ENCODE results near the gene GALNTL6.

DNA sequence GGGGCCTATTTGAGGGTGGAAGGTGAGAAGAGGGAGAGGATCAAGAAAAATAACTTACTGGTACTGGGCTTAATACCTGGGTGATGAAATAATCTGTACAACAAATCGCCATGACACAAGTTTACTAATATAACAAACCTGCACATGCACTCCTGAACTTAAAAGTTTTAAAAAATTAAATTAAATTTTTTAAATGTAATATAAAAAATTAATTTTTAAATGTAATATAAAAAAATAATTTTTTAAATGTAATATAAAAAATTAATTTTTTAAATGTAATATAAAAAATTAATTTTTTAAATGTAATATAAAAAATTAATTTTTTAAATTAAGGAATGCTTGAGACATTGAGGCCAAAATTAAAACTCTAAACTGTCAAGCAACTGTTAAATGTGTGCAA is 1231.1 kb downstream of the GALNTL6 start:
- TF ChIP-seq RAD21 (conservative IDR thresholded peaks at IDR 0.05) (no peak), POLR2AphosphoS5 (IDR thresholded peaks at IDR 0.05) (no peak), TAF1 (IDR thresholded peaks at IDR 0.05; ENCODE audit: low read depth) (no peak), EP300 (conservative IDR thresholded peaks at IDR 0.05; ENCODE audit: poor library complexity, severe bottlenecking) (no peak), SMC3 (conservative IDR thresholded peaks at IDR 0.05; ENCODE audit: poor library complexity) (no peak)
- TF ChIP-seq, protein P1, sequence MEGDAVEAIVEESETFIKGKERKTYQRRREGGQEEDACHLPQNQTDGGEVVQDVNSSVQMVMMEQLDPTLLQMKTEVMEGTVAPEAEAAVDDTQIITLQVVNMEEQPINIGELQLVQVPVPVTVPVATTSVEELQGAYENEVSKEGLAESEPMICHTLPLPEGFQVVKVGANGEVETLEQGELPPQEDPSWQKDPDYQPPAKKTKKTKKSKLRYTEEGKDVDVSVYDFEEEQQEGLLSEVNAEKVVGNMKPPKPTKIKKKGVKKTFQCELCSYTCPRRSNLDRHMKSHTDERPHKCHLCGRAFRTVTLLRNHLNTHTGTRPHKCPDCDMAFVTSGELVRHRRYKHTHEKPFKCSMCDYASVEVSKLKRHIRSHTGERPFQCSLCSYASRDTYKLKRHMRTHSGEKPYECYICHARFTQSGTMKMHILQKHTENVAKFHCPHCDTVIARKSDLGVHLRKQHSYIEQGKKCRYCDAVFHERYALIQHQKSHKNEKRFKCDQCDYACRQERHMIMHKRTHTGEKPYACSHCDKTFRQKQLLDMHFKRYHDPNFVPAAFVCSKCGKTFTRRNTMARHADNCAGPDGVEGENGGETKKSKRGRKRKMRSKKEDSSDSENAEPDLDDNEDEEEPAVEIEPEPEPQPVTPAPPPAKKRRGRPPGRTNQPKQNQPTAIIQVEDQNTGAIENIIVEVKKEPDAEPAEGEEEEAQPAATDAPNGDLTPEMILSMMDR (IDR thresholded peaks at IDR 0.05; ENCODE audit: poor library complexity, severe bottlenecking) = no peak
- TF ChIP-seq, protein P2, sequence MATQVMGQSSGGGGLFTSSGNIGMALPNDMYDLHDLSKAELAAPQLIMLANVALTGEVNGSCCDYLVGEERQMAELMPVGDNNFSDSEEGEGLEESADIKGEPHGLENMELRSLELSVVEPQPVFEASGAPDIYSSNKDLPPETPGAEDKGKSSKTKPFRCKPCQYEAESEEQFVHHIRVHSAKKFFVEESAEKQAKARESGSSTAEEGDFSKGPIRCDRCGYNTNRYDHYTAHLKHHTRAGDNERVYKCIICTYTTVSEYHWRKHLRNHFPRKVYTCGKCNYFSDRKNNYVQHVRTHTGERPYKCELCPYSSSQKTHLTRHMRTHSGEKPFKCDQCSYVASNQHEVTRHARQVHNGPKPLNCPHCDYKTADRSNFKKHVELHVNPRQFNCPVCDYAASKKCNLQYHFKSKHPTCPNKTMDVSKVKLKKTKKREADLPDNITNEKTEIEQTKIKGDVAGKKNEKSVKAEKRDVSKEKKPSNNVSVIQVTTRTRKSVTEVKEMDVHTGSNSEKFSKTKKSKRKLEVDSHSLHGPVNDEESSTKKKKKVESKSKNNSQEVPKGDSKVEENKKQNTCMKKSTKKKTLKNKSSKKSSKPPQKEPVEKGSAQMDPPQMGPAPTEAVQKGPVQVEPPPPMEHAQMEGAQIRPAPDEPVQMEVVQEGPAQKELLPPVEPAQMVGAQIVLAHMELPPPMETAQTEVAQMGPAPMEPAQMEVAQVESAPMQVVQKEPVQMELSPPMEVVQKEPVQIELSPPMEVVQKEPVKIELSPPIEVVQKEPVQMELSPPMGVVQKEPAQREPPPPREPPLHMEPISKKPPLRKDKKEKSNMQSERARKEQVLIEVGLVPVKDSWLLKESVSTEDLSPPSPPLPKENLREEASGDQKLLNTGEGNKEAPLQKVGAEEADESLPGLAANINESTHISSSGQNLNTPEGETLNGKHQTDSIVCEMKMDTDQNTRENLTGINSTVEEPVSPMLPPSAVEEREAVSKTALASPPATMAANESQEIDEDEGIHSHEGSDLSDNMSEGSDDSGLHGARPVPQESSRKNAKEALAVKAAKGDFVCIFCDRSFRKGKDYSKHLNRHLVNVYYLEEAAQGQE (IDR thresholded peaks at IDR 0.05; ENCODE audit: borderline replicate concordance) = no peak
